ENCODE measurements around the gene NAA60.

Gene NAA60

DNA sequence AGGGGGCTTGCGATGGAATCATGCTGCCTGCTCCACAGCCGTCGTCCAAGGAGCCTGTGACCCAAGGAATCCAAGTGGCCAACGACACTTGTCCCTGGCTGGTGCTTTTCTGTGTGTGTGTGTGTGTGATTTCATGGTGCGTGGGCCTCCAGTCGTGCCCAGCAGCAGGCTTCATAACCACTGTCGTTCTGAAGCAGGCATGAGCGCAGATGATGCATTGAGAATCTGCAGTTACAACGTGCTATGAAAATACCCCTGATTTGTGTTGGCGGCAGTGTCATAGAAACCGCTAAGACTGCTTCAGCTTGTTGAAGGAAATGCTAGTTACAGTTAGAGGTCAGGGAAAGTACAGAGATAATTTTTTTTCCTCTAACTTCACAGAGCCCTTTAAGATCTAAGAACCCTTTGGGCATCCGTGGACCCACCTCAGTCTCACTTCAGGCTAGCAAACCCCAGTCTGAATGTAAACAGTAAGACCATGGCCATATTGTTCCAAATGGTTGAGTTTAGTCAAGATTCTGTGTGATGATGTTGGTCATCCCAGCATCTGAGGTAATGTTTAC is 36.3 kb downstream of the NAA60 start:
- in situ Hi-C loops (cut with MboI; ENCODE audit: low pct_unique_long_range_greater_than_20kb, low sequenced_read_pairs) = no loop called here
- DNase-seq = no peak

- DNase-seq = no peak
- in situ Hi-C loops (cut with MboI; ENCODE audit: low pct_unique_long_range_greater_than_20kb, low sequenced_read_pairs) = no loop called here
Observed at GRCh38 chr16:3480901-3481695, 37.6 kb downstream of the NAA60 start.

DNA sequence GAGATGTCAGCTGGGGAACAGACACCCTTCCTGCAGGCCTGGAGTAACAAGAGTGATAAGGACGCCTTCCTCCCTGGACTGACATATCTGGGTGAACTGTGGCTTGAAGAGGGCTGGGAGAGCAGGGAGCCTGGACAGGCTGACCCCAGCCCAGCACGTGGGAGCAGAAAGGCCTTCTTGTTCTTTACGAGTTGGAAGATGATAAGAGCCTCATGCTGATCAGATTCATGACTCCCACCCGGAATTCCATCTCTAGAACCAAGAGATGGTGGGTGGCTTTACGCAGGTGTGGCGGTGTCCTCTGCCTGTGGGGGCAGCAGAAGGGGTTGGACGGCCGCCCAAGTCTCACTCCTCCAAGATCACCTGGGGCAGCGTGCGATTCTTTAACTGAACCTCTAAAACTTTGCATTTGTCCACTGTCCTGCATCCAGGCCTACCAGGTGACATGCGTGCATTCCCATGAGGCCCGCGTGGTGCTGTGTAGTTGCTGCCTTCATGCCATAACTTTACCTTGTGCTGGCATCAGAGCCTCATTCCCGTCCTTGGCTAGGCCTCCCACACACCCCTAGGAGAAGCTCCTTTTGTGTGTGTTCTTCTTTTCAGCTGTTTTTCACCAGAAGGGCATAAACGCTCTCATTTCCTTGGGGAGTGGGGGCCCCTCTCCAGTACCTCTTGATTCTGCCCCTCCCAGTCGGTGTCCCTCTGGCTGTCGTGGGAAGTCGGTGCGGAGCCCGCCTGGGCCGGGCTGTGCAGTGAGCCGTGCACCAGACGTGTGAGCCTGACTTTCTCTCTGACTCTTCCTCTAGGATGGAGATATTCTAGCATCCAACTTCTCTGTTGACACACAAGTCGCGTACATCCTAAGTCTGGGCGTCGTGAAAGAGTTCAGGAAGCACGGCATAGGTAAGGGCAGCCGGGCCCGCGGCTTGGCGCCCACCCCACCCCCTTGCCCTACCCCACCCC is 38.5 kb downstream of the NAA60 start:
- in situ Hi-C loops (cut with MboI; ENCODE audit: low pct_unique_long_range_greater_than_20kb, low sequenced_read_pairs) = no loop called here

DNA sequence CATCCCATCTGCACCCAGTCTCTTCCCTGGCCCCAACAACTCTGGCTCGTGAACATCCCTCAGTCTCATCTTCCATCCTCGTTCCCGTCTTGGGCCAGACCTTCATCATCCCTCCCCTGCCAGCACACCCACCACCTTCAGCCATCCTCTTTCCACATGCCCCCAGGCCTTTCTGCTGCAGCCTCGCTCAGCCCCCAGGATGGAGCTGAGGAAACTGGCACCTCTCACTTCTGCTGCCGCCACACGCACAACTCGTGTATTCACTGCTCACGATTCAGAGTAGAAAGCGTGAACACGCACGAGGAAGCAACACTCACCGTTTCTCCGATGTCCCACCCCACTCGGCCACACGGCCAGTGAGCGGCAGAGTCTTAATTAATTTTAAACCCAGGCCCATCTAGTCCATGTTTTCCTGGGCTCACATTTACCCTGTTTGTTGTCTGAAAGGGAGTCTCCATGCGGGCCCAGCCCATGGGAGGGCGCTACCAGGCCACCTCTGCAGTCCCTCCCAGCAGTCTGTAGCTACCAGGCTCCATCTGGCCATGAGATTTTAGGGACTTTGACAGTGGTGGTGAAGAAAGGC is 39.3 kb downstream of the NAA60 start:
- DNase-seq = no peak
- in situ Hi-C loops (cut with MboI; ENCODE audit: low pct_unique_long_range_greater_than_20kb, low sequenced_read_pairs) = no loop called here

More for the DNA sequence above, 38.5 kb downstream of the NAA60 start:
- DNase-seq = no peak

DNA sequence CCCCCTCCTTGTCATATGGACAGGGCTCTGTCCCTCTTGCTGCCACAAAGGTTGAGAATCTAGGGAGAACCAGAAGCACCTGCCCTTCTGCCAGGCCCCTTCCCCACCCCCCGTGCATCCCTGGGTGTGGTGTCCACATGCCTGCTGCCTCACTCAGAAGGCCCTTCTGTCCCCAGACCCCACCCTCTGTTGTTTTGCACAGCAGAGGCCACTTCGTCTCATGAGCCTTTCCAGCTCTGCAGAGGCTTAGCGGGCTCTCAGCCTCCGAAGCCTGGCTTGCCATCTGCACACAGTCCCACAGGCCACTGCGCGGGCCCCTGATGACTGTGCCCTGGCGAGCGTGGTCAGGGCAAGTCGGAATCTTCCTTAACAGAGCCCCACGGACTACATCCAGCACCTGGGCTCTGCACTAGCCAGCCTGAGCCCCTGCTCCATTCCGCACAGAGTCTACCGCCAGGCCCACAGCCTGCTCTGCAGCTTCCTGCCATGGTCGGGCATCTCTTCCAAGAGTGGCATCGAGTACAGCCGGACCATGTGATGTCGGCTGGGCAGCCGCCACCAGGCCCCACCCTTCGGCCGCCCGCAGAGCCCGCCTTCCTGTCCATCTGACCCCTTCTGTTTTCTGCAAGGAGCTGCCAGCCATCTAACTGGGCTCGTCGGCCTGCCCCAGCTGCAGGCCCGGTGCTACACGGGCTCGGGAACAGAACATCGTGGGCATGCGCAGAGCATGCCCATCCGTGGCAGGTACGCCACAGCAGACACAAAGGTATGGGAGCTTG is 41.0 kb downstream of the NAA60 start:
- DNase-seq = no peak
- in situ Hi-C loops (cut with MboI; ENCODE audit: low pct_unique_long_range_greater_than_20kb, low sequenced_read_pairs) = no loop called here

DNA sequence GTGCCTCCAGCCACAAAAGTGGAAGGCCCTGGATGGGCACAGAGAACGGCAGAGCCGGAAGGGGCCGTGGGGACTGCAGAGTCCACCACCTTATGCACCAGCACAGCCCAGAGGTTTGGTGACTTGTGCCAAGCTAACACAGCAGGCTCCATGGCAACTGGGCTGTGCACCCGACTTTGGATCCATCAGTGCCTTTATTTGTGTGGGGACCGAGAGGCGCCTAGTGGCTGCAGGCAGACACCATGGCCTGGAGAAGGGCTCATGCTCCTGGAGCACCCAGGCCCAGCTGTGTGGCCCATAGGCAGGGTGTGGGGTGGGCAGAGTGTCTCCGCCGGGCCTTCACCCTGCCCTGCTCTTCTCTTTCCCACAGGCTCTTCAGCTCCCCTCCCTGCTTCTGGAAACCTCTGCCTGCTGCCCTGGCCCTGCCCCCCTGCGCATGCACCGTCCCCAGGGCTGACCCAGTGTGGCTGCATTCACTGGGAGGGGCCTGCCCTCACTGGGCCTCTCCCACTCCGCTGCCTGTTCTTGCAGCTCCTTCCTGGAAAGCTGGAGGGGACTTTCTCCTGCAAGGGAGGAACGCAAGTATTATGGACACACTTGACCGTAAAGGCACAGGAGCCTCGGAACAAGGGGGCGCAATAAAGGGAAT is 41.7 kb downstream of the NAA60 start:
- in situ Hi-C loops (cut with MboI; ENCODE audit: low pct_unique_long_range_greater_than_20kb, low sequenced_read_pairs) = no loop called here
- no peak for DNase-seq

- no peak for DNase-seq
- in situ Hi-C loops (cut with MboI; ENCODE audit: low pct_unique_long_range_greater_than_20kb, low sequenced_read_pairs) = no loop called here
Observed at GRCh38 chr16:3485821-3486505, 42.5 kb downstream of the NAA60 start.

DNA sequence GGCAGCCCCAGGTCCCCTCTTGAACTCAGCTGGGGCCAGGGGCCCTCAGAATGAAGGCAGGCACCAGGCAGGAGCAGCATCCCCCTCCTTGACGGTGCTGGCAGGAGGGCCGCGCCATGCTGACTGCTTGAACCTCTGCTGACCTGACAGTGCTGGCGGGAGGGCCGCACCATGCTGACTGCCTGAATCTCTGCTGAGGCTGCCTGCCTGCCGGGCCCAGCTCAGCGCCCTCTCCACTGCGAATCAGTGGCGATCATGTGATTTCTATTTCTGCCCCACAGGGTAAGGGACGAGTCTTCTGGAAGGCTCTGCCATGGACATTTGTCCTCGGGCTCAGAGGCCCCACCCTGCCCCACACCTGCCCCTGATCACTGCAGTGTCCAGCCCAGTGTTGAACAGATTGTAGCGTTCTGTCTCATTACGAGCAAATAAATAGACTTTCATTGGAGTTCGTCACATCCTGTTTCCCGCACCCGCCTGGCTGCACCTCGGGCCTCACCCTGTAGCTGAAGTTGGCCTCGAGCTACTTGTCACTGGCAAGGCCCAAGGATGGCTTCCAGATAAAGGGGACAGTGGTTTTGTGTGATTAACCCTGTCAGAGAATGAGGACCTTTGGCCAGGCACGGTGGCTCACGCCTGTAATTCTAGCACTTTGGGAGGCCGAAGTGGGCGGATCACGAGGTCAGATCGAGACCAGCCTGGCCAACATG is 43.2 kb downstream of the NAA60 start:
- in situ Hi-C loops (cut with MboI; ENCODE audit: low pct_unique_long_range_greater_than_20kb, low sequenced_read_pairs) = no loop called here
- DNase-seq = no peak

- in situ Hi-C loops (cut with MboI; ENCODE audit: low pct_unique_long_range_greater_than_20kb, low sequenced_read_pairs) = no loop called here
- no peak for DNase-seq
Observed at GRCh38 chr16:3487521-3488410, 44.3 kb downstream of the NAA60 start.

- in situ Hi-C loops (cut with MboI; ENCODE audit: low pct_unique_long_range_greater_than_20kb, low sequenced_read_pairs) = no loop called here
- DNase-seq = no peak
Observed at GRCh38 chr16:3488801-3489200, 45.3 kb downstream of the NAA60 start.

DNA sequence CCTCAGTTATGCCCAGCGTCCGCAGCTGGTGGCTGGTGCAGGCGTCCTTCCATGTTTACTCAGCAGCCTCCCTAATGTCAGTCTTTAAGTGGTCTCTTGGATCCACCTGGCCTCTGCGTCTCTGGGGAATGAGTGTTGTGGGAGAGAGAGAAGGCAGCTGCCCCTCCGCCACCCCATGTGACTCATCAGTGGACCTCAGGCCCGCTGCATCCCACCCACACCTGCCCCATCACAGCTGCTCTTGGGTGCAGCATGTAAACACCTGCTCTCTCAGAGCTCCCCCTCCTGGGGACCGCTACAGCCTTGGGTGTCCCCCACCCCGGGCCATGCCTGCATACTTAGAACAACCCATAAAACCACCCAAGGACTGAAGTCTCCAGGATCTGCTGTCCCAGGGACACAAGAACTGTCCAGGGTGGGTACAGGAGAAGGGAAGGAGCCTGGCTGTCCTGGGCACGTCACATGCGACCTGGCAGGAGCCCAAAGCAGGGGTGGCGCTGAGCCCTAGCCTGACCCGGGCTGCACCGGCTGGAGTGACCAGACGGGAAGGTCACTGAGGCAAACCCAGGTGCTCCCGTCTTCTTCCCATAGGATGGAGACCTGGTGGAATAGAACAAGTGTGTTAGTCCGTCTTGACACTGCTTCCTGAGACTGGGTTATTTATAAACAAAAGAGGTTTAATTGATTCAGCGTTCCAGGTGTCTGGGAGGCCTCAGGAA is 47.6 kb downstream of the NAA60 start:
- in situ Hi-C loops (cut with MboI; ENCODE audit: low pct_unique_long_range_greater_than_20kb, low sequenced_read_pairs) = no loop called here
- DNase-seq = no peak

- in situ Hi-C loops (cut with MboI; ENCODE audit: low pct_unique_long_range_greater_than_20kb, low sequenced_read_pairs) = no loop called here
- no peak for DNase-seq
Observed at GRCh38 chr16:3492356-3492755, 48.9 kb downstream of the NAA60 start.

DNA sequence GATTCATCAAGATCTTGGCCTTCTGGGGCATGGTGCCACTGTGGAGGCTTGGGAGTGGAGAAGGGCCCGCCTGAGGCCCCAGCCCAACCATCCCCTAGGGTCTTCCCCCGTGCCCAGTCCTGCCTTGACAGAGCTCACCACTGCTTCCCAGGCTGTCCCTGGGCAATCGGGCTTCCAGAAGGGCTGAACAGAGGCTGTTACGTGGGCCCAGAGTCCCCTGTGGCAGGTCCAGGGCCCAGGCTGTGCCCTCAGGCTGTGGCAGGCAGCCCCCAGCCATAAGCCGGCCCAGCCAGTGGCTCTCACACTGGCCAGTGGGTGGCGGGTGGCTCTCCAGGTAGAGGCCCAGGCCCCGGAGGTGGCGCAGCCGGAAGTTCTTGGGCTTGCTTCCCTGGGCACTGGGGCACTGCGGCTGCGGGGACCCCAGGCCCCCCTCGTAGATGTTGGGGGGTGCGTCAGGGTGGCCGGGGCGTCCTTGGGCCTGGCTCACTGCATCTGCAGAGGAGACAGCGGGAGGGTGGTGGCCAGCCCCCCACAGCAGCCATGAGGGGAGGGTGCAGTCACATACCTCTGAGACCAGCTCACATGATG is 51.0 kb downstream of the NAA60 start:
- in situ Hi-C loops (cut with MboI; ENCODE audit: low pct_unique_long_range_greater_than_20kb, low sequenced_read_pairs) = no loop called here
- no peak for DNase-seq

GRCh38 chr16:3495176-3495575 is 51.7 kb downstream of the NAA60 start, which contains the start of gene C16orf90:
C16orf90 (minus strand) TSS chr16:3495489; CDS start chr16:3495421, 68 bp downstream.
- DNase-seq = no peak
- in situ Hi-C loops (cut with MboI; ENCODE audit: low pct_unique_long_range_greater_than_20kb, low sequenced_read_pairs) = no loop called here

GRCh38 chr16:3496386-3496785 is 52.9 kb downstream of the NAA60 start:
- no peak for DNase-seq
- in situ Hi-C loops (cut with MboI; ENCODE audit: low pct_unique_long_range_greater_than_20kb, low sequenced_read_pairs) = no loop called here

Data from KBM-7 (cell line).